ENCODE measurements around the gene SAP25.

SAP25 gene

DNA sequence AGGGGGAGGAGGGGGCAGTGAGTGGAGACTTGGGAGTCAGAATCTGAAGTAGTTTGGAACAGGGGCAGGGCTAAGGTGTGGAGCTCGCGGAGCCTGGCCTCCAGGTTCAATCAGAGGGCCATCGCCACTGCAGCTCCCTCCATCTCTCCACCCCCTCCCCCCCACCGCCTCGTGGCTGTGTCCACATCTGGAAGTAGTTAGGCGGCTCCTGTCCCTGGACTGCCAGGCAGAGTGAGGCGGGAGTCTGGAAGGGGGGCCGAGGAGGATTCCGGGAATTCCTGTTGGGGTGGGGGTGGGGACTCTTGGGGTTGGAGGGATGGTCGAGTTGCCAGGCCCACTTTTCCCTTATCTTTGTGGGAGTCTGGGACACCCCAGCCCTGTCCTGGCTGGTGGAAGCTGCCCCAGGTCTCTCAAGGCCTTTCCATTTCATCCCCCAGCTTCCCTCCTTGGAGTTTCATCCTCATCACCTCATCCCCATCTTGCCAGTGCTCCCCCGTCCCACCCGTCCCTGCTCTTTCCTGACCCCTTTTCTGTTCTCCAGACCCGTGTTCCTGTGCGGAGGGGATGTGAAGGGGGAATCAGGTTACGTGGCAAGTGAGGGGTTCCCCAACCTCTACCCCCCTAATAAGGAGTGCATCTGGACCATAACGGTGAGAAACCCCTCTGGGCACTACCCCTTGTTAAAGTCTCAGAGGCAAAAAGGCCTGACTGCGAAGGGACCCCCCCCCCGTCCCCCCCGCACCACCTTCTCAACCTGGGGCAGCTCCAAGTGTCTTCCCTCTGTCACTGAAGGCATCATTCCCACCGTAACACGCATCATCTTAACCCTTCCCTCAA, 29.4 kb upstream of the SAP25 start:
- TF ChIP-seq, protein P1, sequence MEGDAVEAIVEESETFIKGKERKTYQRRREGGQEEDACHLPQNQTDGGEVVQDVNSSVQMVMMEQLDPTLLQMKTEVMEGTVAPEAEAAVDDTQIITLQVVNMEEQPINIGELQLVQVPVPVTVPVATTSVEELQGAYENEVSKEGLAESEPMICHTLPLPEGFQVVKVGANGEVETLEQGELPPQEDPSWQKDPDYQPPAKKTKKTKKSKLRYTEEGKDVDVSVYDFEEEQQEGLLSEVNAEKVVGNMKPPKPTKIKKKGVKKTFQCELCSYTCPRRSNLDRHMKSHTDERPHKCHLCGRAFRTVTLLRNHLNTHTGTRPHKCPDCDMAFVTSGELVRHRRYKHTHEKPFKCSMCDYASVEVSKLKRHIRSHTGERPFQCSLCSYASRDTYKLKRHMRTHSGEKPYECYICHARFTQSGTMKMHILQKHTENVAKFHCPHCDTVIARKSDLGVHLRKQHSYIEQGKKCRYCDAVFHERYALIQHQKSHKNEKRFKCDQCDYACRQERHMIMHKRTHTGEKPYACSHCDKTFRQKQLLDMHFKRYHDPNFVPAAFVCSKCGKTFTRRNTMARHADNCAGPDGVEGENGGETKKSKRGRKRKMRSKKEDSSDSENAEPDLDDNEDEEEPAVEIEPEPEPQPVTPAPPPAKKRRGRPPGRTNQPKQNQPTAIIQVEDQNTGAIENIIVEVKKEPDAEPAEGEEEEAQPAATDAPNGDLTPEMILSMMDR (IDR thresholded peaks at IDR 0.05) = no peak

DNA sequence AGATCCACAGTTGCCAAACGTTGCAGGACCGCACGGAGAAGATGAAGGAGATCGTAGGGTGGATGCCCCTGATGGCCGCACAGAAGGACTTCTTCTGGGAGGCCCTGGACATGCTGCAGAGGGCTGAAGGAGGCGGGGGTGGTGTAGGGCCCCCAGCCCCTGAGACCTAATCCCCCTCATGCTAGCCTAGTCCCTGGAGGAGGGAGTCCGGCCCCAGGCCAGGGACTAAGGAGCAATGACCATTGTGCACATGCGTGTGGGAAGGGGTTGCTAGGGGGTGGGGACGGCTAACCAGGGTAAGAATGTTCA, 27.0 kb upstream of the SAP25 start:
- TF ChIP-seq, protein P1 (IDR thresholded peaks at IDR 0.05) = no peak

DNA sequence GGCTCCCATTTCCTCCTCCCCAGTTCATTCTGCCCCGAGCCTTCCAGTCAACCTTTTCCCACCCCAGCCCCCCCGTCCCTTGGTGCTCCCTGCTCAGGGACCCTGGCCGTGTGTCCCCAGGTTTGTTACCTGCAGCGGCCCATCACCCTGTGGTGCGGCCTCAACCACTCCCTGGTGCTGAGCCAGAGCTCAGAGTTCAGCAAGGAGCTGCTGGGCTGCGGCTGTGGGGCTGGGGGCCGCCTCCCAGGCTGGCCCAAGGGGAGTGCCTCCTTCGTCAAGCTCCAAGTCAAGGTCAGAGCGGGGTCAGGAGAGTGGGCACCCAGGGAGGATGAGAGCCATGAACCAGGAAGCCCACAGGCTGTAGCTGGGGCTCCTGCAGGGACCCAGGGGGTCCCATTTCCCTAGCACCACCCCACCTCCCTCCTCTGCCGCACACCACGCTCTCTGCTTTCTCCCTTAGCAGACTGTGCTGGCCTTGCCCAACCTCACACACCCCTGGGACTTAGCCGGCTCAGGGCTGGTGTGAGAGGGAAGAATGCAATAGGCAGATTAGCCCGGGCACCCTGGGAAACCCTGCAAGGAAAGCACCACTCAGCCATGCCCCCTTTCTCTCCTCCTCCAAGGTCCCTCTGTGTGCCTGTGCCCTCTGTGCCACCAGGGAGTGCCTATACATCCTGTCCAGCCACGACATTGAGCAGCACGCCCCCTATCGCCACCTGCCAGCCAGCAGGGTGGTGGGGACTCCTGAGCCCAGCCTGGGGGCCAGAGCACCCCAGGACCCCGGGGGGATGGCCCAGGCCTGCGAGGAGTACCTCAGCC, 26.4 kb upstream of the SAP25 start:
- TF ChIP-seq, protein P1 (IDR thresholded peaks at IDR 0.05) = no peak

DNA sequence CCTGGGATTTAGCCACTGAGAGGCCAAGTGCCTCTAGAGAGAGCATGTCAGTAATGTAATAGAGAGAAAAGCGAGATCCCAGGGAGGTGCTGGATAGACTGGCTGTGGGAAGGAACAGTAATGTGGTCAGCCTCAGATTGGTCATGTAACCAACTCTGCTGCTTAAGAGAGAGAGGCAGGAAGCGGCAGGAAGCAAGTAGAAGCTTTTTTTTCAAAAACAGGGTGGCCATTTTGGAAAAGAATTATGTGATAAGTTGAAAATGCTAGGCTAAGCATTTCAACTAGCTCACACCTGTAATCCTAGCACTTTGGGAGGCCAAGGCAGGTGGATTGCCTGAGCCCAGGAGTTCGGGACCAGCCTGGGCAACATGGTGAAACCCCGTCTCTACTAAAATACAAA, 24.7 kb upstream of the SAP25 start:
- TF ChIP-seq, protein P1 (IDR thresholded peaks at IDR 0.05) = no peak

DNA sequence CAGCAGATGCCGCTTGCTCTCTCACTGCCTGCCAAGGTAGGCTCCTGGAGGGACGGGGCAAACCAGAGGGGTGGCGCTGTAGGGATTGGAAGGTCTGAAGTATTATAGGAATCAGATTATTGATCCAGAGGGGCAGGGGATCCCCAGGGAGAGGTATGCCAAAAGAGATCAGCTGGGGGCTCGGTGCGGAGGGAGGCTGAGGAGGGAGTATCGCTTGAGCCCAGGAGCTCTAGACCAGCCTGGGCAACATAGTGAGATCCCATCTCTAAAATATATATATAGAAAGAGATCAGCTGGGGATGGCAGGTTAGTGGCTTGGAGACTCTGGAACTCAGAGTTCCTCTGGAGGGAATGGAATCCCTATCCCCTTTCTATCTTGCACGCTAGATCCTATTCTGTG, 21.5 kb upstream of the SAP25 start:
- TF ChIP-seq, protein P1 (IDR thresholded peaks at IDR 0.05) = no peak

DNA sequence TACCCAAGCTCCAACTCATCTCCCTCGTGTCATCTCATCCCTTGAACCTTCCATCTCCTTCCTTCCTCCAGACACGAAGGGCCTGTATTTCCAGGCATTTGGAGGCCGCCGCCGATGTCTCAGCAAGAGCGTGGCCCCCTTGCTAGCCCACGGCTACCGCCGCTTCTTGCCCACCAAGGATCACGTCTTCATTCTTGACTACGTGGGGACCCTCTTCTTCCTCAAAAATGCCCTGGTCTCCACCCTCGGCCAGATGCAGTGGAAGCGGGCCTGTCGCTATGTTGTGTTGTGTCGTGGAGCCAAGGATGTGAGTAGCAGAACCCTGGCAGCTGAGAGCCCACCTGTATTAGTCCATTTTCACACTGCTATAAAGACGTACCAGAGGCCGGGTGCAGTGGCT, 17.9 kb upstream of the SAP25 start:
- TF ChIP-seq, protein P1 (IDR thresholded peaks at IDR 0.05) = no peak

DNA sequence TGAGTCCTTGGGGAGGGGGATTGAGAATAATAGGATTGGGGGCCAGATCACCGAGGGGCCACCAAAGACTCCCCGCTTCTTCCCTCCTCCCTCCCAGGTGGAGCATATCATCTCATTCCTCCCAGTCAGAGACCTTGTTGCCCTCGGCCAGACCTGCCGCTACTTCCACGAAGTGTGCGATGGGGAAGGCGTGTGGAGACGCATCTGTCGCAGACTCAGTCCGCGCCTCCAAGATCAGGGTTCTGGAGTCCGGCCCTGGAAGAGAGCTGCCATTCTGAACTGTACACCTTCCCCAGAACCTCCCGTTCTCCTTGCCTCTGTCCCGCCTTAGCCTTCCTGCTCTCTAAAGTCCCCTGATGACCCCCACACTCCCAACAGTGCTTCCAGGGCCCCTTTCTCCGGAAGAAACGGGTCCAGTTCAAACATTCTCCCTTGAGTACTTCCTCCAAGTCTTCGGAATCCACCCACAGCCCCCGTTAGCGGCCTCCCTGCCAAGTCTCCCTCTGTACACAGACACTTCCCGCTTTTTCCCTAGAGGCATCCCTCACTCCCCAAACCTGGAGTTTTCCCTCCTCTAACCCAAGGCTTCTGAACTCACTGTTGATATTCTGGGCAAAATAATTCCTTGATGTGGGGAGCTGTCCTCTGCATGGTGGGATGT, 16.5 kb upstream of the SAP25 start:
- TF ChIP-seq, protein P1 (IDR thresholded peaks at IDR 0.05) = no peak

Measured in LNCAP (cell line).